ENCODE results near the gene RAC3. TPM values are rescaled to one million over a fixed set of nuclear protein-coding genes. Genes with fewer than 3 reads are reported as not detected.

Gene RAC3
- total RNA-seq, 4 donors from 2014 or later, result 11.8 to 23.8 (median 14.4) TPM

GRCh38 chr17:82055023-82055964, 23.8 kb downstream of the RAC3 start:
- TF ChIP-seq, protein P1, sequence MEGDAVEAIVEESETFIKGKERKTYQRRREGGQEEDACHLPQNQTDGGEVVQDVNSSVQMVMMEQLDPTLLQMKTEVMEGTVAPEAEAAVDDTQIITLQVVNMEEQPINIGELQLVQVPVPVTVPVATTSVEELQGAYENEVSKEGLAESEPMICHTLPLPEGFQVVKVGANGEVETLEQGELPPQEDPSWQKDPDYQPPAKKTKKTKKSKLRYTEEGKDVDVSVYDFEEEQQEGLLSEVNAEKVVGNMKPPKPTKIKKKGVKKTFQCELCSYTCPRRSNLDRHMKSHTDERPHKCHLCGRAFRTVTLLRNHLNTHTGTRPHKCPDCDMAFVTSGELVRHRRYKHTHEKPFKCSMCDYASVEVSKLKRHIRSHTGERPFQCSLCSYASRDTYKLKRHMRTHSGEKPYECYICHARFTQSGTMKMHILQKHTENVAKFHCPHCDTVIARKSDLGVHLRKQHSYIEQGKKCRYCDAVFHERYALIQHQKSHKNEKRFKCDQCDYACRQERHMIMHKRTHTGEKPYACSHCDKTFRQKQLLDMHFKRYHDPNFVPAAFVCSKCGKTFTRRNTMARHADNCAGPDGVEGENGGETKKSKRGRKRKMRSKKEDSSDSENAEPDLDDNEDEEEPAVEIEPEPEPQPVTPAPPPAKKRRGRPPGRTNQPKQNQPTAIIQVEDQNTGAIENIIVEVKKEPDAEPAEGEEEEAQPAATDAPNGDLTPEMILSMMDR (IDR thresholded peaks at IDR 0.05), result no peak
- TF ChIP-seq POLR2A (IDR thresholded peaks at IDR 0.05), result no peak
- H3K36me3 ChIP-seq, result peaks cover 45 to 47% of the 10 kb centered on the region in 2 donors
- H3K9me3 ChIP-seq, result no peaks in the 10 kb centered on the region
- 83 to 86% methylated on average over 13 to 15 of the region's 26 CpGs for WGBS, 2 donors
- no peaks in the 10 kb centered on the region for H3K27me3 ChIP-seq
- intact Hi-C loops (cut with DNase I), result no loop called here
- no peak overlapping the region for H3K27ac ChIP-seq
- peaks cover 17% of the 10 kb centered on the region in 2 donors for H3K4me1 ChIP-seq
- no peak overlapping the region for H3K4me3 ChIP-seq (replicated peaks in 1 of 3)
- no peak for DNase-seq

DNA sequence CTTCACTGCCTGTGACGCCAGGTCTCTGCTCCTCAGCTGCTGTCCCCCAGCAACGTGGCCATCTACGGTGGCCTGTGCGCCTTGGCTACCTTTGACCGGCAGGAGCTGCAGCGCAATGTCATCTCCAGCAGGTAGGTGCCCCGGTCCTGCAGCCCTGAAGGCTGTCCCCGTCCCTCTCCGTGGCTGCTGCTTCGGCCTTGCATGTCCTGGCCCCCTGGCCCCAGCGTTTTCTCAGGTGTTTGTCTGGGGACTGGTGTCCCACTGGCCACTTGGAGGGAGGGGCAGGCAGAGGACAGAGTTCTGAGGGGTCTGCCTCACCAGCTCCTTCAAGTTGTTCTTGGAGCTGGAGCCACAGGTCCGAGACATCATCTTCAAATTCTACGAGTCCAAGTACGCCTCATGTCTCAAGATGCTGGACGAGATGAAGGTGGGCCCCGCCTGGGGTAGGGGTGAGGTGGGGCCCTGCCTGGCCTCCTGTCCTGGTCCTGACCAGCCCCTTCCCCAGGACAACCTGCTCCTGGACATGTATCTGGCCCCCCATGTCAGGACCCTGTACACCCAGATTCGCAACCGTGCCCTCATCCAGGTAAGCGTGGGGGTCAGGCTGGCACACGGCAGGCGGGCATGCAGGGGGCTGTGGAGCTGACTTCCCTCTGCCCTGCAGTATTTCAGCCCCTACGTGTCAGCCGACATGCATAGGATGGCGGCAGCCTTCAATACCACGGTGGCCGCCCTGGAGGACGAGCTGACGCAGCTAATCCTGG, 24.7 kb downstream of the RAC3 start:
- no peak for DNase-seq
- H3K4me3 ChIP-seq (replicated peaks in 1 of 3), result no peak overlapping the region
- intact Hi-C loops (cut with DNase I), result no loop called here
- TF ChIP-seq, protein P1 (IDR thresholded peaks at IDR 0.05), result no peak
- TF ChIP-seq POLR2A (IDR thresholded peaks at IDR 0.05), result no peak
- H3K36me3 ChIP-seq, result peaks cover 54% of the 10 kb centered on the region in 2 donors
- H3K27ac ChIP-seq, result no peak overlapping the region
- H3K9me3 ChIP-seq, result no peaks in the 10 kb centered on the region
- H3K4me1 ChIP-seq, result peaks cover 10 to 12% of the 10 kb centered on the region in 2 donors
- no peaks in the 10 kb centered on the region for H3K27me3 ChIP-seq
- 92 to 93% methylated on average over 20 to 25 of the region's 28 CpGs for WGBS, 2 donors

DNA sequence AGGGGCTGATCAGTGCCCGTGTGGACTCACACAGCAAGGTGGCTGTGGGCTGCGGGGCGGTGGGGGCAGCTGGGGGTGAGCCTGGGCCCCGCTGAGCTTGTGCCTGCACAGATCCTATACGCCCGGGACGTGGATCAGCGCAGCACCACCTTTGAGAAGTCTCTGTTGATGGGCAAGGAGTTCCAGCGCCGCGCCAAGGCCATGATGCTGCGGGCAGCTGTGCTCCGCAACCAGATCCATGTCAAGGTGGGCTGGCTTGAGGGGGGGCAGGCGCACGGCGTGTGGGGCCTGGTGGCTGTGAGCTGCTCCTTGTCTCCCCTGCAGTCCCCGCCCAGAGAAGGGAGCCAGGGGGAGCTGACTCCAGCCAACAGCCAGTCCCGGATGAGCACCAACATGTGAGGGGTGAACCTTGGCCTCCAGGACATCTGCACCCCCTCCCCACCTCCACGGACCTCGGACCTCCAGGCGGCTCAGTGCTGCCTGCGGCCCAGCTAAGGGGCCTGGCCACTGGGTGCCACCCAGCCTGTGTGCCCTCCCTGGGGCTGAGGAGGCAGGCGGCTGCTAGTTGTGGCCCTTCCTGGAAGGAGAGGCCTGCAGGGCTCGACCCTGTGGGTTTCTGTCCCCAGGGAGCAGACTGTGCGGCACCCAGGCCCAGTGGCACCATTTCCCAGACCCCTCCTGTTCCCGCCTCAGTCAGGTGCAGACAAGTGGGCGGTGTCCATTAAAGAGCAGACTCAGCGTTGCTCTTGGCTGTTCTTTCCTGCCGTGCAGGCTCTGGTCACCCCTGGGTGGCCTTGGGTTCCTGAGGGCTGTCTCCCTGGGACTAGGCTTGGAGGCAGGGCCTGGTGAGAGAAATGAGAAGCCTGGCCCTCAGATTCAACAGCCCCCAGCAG, 25.5 kb downstream of the RAC3 start:
- intact Hi-C loops (cut with DNase I), result no loop called here
- no peak overlapping the region for H3K27ac ChIP-seq
- no peaks in the 10 kb centered on the region for H3K9me3 ChIP-seq
- H3K4me3 ChIP-seq (replicated peaks in 1 of 3), result no peak overlapping the region
- H3K27me3 ChIP-seq, result no peaks in the 10 kb centered on the region
- H3K4me1 ChIP-seq, result peaks cover 10 to 12% of the 10 kb centered on the region in 2 donors
- DNase-seq, result no peak
- TF ChIP-seq POLR2A (IDR thresholded peaks at IDR 0.05), result no peak
- TF ChIP-seq, protein P1 (IDR thresholded peaks at IDR 0.05), result no peak
- 82 to 90% methylated on average over 16 to 25 of the region's 29 CpGs for WGBS, 2 donors
- peaks cover 58 to 59% of the 10 kb centered on the region in 2 donors for H3K36me3 ChIP-seq

DNA sequence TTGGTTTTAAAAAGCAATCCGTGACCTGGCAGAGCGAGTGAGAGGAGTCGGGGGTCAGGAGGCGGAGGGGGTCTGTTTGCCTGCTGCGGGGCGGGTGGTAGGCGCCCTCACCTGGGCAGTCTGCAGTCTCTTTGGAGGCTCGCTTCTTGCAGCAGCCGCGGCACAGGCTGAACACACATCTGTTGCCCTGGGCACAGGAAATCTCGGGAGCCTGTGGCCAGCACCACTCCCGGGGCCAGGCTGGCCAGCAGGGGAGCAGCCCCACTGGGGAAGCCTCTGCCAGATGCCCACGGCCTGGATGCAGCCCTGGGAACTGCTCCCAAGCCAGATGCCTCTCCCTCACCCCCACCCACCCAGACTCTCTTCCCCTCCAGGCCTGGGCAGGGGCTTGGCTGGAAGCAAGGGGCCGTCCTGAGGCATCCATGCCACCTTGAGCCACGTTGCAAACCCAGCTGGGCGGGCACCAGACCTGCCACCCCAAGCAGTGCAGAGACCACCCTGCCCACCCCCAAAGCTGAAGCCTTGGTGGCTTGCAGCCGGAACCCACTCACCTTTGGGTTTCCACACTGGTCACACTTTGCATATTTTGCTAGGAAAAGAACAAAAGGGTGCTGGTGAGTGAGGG, 26.9 kb downstream of the RAC3 start:
- no peaks in the 10 kb centered on the region for H3K9me3 ChIP-seq
- H3K4me3 ChIP-seq (replicated peaks in 1 of 3), result no peak overlapping the region
- peaks cover 59 to 67% of the 10 kb centered on the region in 2 donors for H3K36me3 ChIP-seq
- no peak overlapping the region for H3K27ac ChIP-seq
- no peaks in the 10 kb centered on the region for H3K27me3 ChIP-seq
- TF ChIP-seq, protein P1 (IDR thresholded peaks at IDR 0.05), result no peak
- no peak for TF ChIP-seq POLR2A (IDR thresholded peaks at IDR 0.05)
- peaks cover 0 to 2% of the 10 kb centered on the region in 2 donors for H3K4me1 ChIP-seq
- 84 to 87% methylated on average over 14 to 17 of the region's 17 CpGs for WGBS, 2 donors
- intact Hi-C loops (cut with DNase I), result no loop called here
- no peak for DNase-seq
